H54 (cell line): ENCODE results near the gene SLCO1B3.

Experiments used
- DNase-seq: peaks from one replicate; pipeline ENCODE4 v3.0.0; 2011; ENCODE audit warnings: low spot score, mixed read lengths; ENCODE audit not compliant: insufficient read length
- FAIRE-seq: peaks from 3 replicates; lab custom pipeline; 2011; peaks lifted over from hg19 to GRCh38; lab: Jason Lieb, UNC
- POLR2A ChIP-seq: IDR thresholded peaks from 2 replicates; pipeline ENCODE4 v1.6.1; 2011; ENCODE audit warnings: low read depth, mild to moderate bottlenecking, low read length

The SLCO1B3 gene

DNA sequence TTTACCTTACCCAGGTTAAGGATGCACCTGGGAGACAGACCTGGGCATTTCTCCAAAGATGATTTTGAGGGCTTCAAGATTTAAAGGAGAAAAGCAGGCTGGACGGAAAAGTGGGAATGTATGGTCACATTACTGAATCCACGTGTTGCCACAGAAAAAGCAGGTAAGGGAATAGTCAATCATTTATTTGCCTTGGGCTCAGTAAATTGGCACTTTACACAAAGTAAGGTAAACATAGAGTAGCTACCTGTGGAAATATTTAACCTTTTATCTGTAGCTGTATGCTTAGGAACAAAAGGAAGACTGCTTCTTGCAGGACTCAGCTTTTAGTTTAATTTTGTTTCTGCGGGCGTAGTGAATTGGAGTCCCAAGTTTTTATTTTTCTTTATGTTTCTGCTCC, 153.3 kb downstream of the SLCO1B3 start:
- TF ChIP-seq POLR2A = no peak
- DNase-seq (no peak), FAIRE-seq (no peak)
